GM18907 (cell line): ENCODE data around the gene IL1RAPL1.

Source experiments
- ATAC-seq: cut with Tn5 transposase; IDR thresholded peaks from one replicate; pipeline ENCODE4 v1.9.1; 2021; ENCODE audit warnings: mild to moderate bottlenecking, moderate library complexity; ENCODE audit not compliant: unreplicated experiment

The IL1RAPL1 gene

GRCh38 chrX:28626515-28626914, 39.3 kb downstream of the IL1RAPL1 start:
- ATAC-seq: no peak

GRCh38 chrX:28628120-28628519, 40.9 kb downstream of the IL1RAPL1 start:
- no peak for ATAC-seq

GRCh38 chrX:28638775-28639174, 51.5 kb downstream of the IL1RAPL1 start:
- no peak for ATAC-seq

- ATAC-seq: no peak
These were observed 52.2 kb downstream of the IL1RAPL1 start for GRCh38 chrX:28639451-28639850.

- ATAC-seq: no peak
These were observed 62.3 kb downstream of the IL1RAPL1 start for GRCh38 chrX:28649541-28649940.

- ATAC-seq: no peak
These were observed 63.9 kb downstream of the IL1RAPL1 start for GRCh38 chrX:28651186-28651585.

GRCh38 chrX:28659269-28659668, 72.0 kb downstream of the IL1RAPL1 start:
- no peak for ATAC-seq

- no peak for ATAC-seq
These were observed 78.5 kb downstream of the IL1RAPL1 start for GRCh38 chrX:28665778-28666177.

- no peak for ATAC-seq
These were observed 81.1 kb downstream of the IL1RAPL1 start for GRCh38 chrX:28668303-28668702.

- no peak for ATAC-seq
These were observed 81.7 kb downstream of the IL1RAPL1 start for GRCh38 chrX:28668957-28669356.

- ATAC-seq: no peak
These were observed 82.8 kb downstream of the IL1RAPL1 start for GRCh38 chrX:28670074-28670473.

- ATAC-seq: no peak
These were observed 87.9 kb downstream of the IL1RAPL1 start for GRCh38 chrX:28675173-28675572.

GRCh38 chrX:28693101-28693500, 105.9 kb downstream of the IL1RAPL1 start:
- no peak for ATAC-seq

- no peak for ATAC-seq
These were observed 110.5 kb downstream of the IL1RAPL1 start for GRCh38 chrX:28697732-28698131.

- no peak for ATAC-seq
These were observed 114.0 kb downstream of the IL1RAPL1 start for GRCh38 chrX:28701222-28701621.

GRCh38 chrX:28706964-28707363, 119.7 kb downstream of the IL1RAPL1 start:
- ATAC-seq: no peak

GRCh38 chrX:28709421-28709820, 122.2 kb downstream of the IL1RAPL1 start:
- ATAC-seq: no peak

- no peak for ATAC-seq
These were observed 130.6 kb downstream of the IL1RAPL1 start for GRCh38 chrX:28717864-28718263.

- ATAC-seq: no peak
These were observed 131.2 kb downstream of the IL1RAPL1 start for GRCh38 chrX:28718450-28718849.

GRCh38 chrX:28719620-28720019, 132.4 kb downstream of the IL1RAPL1 start:
- ATAC-seq: no peak

GRCh38 chrX:28752330-28752729, 165.1 kb downstream of the IL1RAPL1 start:
- no peak for ATAC-seq

- ATAC-seq: no peak
These were observed 168.9 kb downstream of the IL1RAPL1 start for GRCh38 chrX:28756175-28756574.

- ATAC-seq: no peak
These were observed 169.4 kb downstream of the IL1RAPL1 start for GRCh38 chrX:28756647-28757046.

GRCh38 chrX:28757290-28757689, 170.0 kb downstream of the IL1RAPL1 start:
- no peak for ATAC-seq
